ENCODE measurements around the gene ISL2. TPM values are rescaled to one million over a fixed set of nuclear protein-coding genes. Genes with fewer than 3 reads are reported as not detected.

The ISL2 gene
- total RNA-seq, 1 donor from 2014 or later: 0.38 TPM

DNA sequence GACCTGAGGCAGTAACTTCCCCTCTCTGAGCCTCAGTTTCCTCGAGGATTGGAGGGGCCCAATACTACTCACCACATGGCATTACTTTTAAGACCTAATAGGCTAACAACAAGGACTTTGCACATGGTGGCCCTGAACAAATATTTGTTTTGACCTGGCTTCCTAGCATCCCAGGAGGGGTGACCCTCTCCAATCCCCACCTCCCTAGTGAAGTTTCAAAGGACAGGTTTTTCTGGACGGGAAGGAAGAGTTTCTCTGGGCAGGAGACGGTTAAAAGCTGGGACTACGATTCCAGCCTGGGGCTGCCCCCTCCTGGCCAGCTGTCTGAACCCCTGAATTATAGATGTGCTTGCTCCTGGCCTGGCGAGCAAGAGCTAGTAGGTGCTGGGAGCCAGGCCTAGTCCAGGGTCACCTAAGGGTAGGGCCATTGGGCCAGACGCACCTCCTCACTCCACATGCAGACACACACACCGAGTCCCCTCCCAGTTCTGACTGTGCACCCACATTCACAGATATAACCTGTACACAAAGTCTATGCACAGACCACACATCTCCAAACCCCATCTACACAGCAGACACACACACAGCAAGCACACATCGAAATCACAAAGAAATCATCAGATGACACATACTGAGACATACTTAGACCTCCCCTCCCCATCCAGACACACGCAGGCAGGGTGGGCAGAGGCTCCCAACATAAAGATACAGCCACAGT is 2.7 kb upstream of the ISL2 start:
- TF ChIP-seq, protein P1, sequence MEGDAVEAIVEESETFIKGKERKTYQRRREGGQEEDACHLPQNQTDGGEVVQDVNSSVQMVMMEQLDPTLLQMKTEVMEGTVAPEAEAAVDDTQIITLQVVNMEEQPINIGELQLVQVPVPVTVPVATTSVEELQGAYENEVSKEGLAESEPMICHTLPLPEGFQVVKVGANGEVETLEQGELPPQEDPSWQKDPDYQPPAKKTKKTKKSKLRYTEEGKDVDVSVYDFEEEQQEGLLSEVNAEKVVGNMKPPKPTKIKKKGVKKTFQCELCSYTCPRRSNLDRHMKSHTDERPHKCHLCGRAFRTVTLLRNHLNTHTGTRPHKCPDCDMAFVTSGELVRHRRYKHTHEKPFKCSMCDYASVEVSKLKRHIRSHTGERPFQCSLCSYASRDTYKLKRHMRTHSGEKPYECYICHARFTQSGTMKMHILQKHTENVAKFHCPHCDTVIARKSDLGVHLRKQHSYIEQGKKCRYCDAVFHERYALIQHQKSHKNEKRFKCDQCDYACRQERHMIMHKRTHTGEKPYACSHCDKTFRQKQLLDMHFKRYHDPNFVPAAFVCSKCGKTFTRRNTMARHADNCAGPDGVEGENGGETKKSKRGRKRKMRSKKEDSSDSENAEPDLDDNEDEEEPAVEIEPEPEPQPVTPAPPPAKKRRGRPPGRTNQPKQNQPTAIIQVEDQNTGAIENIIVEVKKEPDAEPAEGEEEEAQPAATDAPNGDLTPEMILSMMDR (IDR thresholded peaks at IDR 0.05; ENCODE audit: unreplicated experiment): peak; percentile 36
- H3K27ac Mint-ChIP-seq: no peak overlapping the region
- no peaks in the 10 kb centered on the region for H3K9me3 Mint-ChIP-seq (ENCODE audit: low read depth)
- H3K36me3 Mint-ChIP-seq (ENCODE audit: insufficient read depth): no peaks in the 10 kb centered on the region
- DNase-seq (ENCODE audit: low spot score, unreplicated experiment): no peak
- no peak overlapping the region for H3K4me3 Mint-ChIP-seq (ENCODE audit: low read depth)
- H3K4me1 Mint-ChIP-seq (ENCODE audit: low read depth): peaks cover 20% of the 10 kb centered on the region
- peaks cover 74% of the 10 kb centered on the region for H3K27me3 Mint-ChIP-seq

GRCh38 chr15:76334438-76335306 is 1.9 kb upstream of the ISL2 start:
- peaks cover 75% of the 10 kb centered on the region for H3K27me3 Mint-ChIP-seq
- H3K36me3 Mint-ChIP-seq (ENCODE audit: insufficient read depth): no peaks in the 10 kb centered on the region
- H3K4me3 Mint-ChIP-seq (ENCODE audit: low read depth): peak overlapping the region; percentile 8
- no peak overlapping the region for H3K27ac Mint-ChIP-seq
- no peaks in the 10 kb centered on the region for H3K9me3 Mint-ChIP-seq (ENCODE audit: low read depth)
- DNase-seq (ENCODE audit: low spot score, unreplicated experiment): no peak
- H3K4me1 Mint-ChIP-seq (ENCODE audit: low read depth): peaks cover 20% of the 10 kb centered on the region
- TF ChIP-seq, protein P1 (IDR thresholded peaks at IDR 0.05; ENCODE audit: unreplicated experiment): no peak

DNA sequence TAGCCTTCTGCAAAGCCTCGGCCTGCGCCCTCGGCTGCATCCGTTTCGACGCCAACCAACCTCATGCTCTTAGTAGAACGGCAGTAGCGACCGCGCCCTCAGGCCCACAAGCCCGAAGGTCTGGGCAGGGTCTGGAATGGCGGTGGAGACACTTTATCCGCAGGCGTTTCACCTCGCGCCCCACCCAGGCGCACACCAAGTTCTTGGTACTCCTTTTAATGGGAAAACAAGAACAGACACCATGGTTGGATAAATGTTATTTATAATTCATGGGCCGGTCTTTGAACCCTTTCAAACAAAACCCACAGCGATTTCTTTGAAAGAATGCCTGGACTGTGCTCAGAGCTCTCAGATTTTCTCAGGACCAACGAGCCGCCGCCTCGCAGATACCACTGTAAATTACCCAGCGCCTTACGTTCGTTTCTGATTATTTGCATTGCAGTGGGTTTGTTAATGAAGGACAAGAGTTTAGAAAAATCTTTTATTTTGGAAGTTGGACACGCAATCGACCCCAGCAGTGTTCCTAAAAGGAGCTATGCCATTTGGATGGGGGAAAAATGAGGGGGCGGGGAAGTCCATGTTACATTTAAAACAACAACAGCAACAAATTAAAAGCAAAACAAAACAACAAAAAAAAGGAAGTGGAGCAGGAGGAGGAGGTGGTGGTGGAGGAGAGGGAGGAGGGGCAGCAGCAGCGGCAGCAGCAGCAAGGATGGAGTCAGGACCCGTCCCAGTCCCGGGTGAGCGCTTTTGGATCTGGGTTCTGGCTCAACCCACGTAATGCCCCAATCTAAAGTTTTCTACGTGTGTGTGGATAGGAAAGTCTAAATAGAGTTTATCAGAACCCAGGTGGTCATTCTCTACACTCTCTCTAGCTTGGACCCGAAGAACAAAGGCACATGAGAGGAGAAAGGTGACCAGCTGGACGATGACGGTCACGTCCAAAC is 993 bp upstream of the ISL2 start:
- Mint-ChIP-seq H3K36me3 (ENCODE audit: insufficient read depth) (no peaks in the 10 kb centered on the region), H3K4me1 (ENCODE audit: low read depth) (peaks cover 26% of the 10 kb centered on the region), H3K27me3 (peaks cover 77% of the 10 kb centered on the region), H3K27ac (peak overlapping the region; percentile 58), H3K4me3 (ENCODE audit: low read depth) (peak overlapping the region; percentile 53), H3K9me3 (ENCODE audit: low read depth) (no peaks in the 10 kb centered on the region)
- TF ChIP-seq, protein P1 (IDR thresholded peaks at IDR 0.05; ENCODE audit: unreplicated experiment): no peak
- DNase-seq (ENCODE audit: low spot score, unreplicated experiment): no peak

GRCh38 chr15:76337059-76337695 is 604 bp downstream of the ISL2 start:
- Mint-ChIP-seq H3K4me3 (ENCODE audit: low read depth) (peak overlapping the region; percentile 67), H3K27ac (peak overlapping the region; percentile 49), H3K36me3 (ENCODE audit: insufficient read depth) (no peaks in the 10 kb centered on the region), H3K27me3 (peaks cover 91% of the 10 kb centered on the region), H3K4me1 (ENCODE audit: low read depth) (peaks cover 28% of the 10 kb centered on the region), H3K9me3 (ENCODE audit: low read depth) (no peaks in the 10 kb centered on the region)
- TF ChIP-seq, protein P1 (IDR thresholded peaks at IDR 0.05; ENCODE audit: unreplicated experiment): no peak
- no peak for DNase-seq (ENCODE audit: low spot score, unreplicated experiment)
